D721Med (cell line): ENCODE data around the gene CD84.

ENCODE experiments used
- DNase-seq: peaks from one replicate; pipeline ENCODE4 v3.0.0; 2011; ENCODE audit warnings: low spot score; ENCODE audit not compliant: insufficient read length
- FAIRE-seq: peaks from 2 replicates; lab custom pipeline; 2011; peaks lifted over from hg19 to GRCh38; lab: Jason Lieb, UNC
- TF ChIP-seq, protein P1 (sequence below): IDR thresholded peaks from 2 replicates; pipeline ENCODE4 v1.5.1; 2012; ENCODE audit warnings: mild to moderate bottlenecking, control low read depth; ENCODE audit not compliant: insufficient read depth; ENCODE audit errors: missing control alignments

CD84 gene

DNA sequence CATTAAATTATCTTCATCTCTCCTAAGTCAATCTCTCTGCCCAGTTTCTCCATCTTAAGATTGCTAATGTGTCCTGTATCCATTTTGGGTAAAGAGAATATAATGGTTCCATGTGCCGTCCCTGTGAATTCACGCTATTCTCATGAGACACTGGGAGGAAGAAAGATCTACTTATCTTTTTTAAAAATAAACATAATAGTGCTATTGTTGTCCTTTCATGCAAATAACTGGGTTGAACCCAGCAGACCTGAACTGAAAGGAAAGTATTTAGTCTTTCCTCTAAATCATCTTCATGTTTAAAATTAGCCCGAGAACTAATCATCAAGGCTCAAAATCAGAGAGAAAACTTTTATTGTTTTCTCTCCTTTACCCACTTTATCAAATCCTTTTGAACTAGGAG, 45.2 kb upstream of the CD84 start:
- FAIRE-seq (no peak), DNase-seq (no peak)
- TF ChIP-seq, protein P1, sequence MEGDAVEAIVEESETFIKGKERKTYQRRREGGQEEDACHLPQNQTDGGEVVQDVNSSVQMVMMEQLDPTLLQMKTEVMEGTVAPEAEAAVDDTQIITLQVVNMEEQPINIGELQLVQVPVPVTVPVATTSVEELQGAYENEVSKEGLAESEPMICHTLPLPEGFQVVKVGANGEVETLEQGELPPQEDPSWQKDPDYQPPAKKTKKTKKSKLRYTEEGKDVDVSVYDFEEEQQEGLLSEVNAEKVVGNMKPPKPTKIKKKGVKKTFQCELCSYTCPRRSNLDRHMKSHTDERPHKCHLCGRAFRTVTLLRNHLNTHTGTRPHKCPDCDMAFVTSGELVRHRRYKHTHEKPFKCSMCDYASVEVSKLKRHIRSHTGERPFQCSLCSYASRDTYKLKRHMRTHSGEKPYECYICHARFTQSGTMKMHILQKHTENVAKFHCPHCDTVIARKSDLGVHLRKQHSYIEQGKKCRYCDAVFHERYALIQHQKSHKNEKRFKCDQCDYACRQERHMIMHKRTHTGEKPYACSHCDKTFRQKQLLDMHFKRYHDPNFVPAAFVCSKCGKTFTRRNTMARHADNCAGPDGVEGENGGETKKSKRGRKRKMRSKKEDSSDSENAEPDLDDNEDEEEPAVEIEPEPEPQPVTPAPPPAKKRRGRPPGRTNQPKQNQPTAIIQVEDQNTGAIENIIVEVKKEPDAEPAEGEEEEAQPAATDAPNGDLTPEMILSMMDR, result no peak

DNA sequence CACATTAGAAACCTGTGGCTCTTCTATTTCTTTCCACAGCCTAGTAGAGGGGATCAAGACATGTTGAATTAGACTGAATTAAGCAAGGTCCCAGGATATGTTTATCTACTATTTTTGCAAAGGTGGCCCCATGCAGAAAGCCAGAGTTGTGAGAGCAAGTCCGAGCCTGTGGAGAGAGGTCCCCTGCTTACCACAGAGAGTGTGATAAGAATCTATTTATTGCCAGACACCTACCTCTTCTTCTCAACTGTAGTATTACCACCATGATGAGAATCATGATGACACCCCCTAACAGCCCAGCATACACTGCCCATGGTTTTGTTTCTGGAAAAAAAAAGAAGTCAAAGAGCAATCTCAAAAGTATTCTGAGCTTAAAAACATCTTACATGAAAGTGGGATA, 44.6 kb upstream of the CD84 start:
- DNase-seq (no peak), FAIRE-seq (no peak)
- TF ChIP-seq, protein P1, result no peak

DNA sequence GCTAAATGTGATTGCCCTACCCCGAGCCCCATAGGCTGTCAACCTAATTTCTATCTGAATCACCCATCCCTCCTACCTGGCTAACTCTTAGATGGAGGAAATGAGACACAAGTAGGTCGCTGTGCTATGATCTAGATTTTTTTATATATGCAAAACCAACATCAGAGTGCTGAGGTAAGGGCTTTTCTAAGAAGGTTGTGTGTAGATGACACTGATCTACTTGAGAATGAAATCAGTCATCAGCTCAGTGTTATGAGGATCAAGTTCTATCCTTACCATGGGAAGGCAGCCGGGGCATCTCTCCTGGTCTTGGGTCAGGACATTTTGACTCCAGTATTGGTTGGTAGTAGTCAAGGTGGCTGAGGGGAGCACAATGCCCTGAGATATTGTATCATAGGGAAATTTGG, 43.9 kb upstream of the CD84 start:
- no peak for DNase-seq
- no peak for FAIRE-seq
- TF ChIP-seq, protein P1, result no peak

DNA sequence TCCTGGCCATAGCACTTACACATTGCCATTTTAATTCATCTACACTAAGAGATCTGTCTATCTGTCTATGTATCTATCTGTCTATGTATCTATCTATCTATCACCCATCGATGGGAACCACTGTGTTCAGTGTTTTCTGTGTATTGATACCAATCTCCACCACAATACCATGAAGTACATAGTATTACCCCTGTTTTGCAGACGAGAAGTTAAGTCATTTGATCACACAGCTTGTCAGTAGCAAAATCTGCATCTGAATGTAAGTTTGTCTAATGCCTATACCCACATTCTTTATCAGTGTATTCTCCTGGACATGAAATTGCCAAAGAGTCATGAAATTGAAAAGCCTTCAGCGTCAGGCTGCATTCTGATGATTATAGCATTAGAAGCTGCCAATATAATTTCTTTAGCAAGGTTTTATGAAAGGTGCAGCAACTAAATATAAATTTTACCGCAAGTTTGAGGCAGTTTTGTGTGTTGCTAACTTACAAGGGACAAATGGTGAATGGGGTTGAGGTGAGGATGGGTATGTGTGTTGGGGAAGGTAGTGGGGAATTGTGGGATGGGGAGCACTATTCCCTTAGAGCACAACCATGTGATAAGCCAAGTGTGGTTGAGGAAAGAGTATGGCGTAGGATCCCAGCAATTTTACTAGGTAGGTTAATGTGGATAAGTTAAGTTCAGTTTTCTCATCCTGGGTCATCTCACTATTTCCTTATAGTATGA, 43.4 kb upstream of the CD84 start:
- DNase-seq (no peak), FAIRE-seq (no peak)
- TF ChIP-seq, protein P1, result no peak

DNA sequence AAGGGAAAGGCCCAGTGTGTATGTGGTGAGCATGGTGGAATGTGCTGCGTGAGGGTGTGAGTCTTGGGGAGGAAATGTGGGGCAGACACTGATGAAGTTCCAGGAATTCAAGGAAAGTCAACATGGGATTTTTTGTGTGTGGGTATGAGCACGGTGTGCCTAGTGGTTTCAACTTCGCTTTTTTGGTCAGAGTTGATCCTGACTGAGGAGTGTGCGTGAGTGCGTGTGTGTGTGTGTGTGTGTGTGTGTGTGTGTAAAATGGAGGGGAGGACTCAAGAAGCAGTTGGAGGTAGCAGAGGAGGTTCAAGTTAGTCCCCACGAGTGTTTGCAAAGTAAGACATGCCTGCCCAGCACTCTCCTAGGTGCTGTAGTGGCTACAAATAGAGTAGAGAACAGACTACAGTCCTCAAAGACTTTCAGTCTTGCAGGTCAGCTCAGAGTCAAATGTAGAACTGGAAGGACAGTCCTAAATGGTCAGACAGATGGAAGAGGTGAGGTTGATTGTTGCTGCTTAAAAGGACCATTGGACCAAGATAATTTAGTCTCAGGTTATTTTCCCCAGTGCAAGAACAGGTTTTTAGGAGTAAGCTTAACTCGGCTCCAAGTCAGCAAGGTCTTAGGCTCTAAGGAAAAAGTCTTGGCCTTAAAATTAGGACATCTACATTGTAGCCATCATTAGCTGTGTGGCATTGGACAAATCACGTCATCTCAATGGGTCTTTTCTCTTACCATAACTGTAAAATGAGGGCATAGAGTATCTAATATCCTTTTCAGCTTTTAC, 42.5 kb upstream of the CD84 start:
- DNase-seq, result no peak
- FAIRE-seq, result no peak
- TF ChIP-seq, protein P1, result no peak

DNA sequence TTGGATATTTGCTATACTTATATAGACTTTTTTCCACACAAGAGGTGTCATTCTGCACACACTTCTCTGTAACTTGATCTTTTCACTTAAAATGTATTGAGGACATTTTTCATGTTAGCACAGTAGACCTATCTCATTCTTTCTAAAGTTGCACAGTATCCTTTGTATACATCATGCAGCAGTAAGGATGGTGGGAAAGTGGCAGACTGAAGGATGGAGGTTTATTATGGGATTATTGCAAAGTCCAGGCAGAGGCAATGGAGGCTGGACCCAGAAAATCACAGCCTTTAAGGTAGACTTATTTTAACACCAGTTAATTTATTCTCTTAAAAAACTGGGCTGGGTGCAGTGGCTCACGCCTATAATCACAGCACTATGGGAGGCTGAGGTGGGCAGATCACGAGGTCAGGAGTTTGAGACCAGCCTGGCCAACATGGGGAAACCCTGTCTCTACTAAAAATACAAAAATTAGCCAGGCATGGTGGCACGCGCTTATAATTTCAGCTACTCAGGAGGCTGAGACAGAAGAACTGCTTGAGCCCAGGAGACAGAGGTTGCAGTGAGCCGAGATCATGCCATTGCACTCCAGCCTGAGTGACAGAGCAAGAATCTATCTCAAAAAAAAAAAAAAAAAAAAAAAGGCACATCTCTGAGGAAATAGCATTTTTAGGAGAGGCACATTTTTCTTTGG, 41.8 kb upstream of the CD84 start:
- TF ChIP-seq, protein P1, result no peak

More for the DNA sequence above, 41.8 kb upstream of the CD84 start:
- DNase-seq, result no peak
- no peak for FAIRE-seq
